Body of pancreas (tissue), 4 donors: ENCODE results near the gene ADORA1.

Experiments
- CTCF ChIP-seq, 7 experiments: fragments of 450-650 bp in 4 of 7; fragments of 200-600 bp in 3 of 7; sonication (generic) in 3 of 7; IDR thresholded peaks; one replicate each; pipeline ENCODE4 v1.5.1; 2016 to 2019; ENCODE audit warnings: antibody characterized with exemption in 7 of 7
- POLR2A ChIP-seq, 3 donors: fragments of 450-650 bp; IDR thresholded peaks; one replicate each; pipeline ENCODE4 v1.6.1; 2016; ENCODE audit warnings: antibody characterized with exemption in 3 of 3, mild to moderate bottlenecking in 2 of 3

GRCh38 chr1:203210350-203210749 is 82.8 kb downstream of the ADORA1 start:
- TF ChIP-seq CTCF (IDR thresholded peaks at IDR 0.05) (no peak), POLR2A (IDR thresholded peaks at IDR 0.05) (no peak)
